DMS153 treated with DMSO at 0.1 percent for 48 hours (cell line): ENCODE results near the gene AP3S1.

Experiments used
- DNase-seq: peaks from one replicate; lab custom pipeline; 2025; ENCODE audit not compliant: unreplicated experiment; lab: John Stamatoyannopoulos, UW

The AP3S1 gene

GRCh38 chr5:115936031-115936430 is 94.3 kb downstream of the AP3S1 start:
- DNase-seq: no peak

DNA sequence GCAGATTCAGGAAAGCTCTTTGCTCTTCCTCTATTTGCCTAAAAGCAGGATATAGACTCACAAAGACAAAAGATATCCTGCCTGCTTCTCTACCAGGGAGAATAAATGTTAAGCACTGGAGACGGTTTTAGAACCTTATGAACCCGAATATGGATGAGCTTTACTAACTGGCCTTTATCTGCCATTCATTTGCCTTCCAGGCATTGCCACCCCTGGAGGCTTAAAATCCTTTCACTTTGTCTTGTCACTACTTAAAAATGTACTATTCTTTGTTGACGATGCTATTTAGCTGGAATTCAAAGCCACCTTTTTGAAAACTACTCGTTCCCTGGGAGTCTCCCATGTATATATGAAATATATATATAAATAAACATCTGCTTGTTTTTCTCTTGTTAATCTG is 97.3 kb downstream of the AP3S1 start:
- no peak for DNase-seq

- DNase-seq: no peak
Measured at GRCh38 chr5:115940080-115940810, 98.5 kb downstream of the AP3S1 start.

GRCh38 chr5:115941051-115941675 is 99.4 kb downstream of the AP3S1 start:
- no peak for DNase-seq

DNA sequence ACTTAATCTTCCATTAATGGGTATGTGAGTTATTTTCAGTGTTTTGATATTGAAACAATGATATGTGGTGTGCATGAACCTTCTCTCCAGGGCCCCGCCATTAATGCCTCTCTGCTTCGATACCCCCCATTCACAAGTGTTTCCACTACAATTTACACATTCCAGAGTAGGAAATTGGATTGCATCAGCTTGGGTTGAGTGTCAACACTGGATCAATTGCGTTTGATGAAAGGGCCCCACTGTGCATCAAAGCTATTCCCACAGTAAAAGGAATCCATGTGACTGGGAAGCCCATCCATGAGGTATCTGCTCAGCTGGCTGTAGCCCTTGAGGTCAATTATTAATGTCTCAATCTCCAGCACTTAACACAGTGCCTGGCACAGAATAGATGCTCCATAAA is 102.8 kb downstream of the AP3S1 start:
- no peak for DNase-seq

DNA sequence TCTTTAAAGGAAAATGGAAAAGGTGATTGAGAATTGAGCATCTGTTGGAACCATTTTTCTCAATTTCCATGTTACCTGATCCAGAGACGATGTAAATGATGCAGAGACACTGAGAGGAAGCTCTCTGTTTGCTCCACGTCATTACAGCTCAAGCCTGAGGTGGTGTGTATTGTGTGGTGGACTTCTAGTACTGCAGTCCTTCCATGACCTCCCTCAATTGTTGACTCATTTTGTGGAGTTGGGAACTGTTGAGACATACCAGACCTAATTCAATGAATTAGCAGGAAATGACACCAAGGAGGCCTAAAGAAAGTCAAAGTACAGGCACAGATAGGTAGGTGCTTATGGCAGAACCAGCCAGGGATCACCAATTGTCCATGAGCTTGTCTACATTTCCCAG is 104.9 kb downstream of the AP3S1 start:
- DNase-seq: no peak

- DNase-seq: no peak
Measured at GRCh38 chr5:115947260-115947659, 105.5 kb downstream of the AP3S1 start.

DNA sequence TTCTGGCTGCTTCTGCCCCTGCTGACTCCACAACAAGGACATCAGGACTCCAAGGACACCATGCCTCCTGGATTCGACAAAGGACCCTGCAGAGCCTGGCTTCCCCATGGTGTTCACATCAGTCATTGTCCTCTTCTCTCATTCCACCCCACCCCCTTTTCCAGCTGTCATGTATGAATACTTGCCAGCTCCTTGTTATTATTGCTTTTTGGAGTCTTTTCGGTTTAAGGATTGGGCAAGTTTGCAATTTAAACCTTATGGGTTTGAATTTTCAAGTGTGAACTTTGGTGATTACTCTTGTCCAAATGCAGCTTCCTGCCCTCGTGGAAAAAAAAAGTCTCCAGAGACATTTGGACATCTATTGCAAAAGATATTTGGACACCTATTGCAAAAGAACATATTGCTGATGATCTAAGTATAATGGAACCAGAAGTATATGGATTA is 106.4 kb downstream of the AP3S1 start:
- no peak for DNase-seq

DNA sequence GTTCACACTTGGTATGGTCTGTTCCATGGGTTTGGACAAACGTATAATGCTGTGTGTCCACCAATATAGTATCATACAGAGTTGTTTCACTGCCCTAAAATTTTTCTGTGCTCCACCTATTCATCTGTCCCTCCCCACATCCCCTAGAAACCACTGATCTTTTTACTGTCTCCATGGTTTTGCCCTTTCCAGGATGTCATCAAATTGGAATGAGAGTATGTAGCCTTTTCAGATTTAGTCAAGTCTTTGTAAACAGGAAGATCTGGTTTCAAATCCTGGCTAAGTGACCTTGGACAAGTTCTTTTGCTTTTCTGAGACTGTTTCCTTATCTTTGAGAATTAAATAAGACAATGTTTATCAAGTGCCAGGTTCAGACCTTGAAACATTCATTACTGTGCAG is 107.4 kb downstream of the AP3S1 start:
- no peak for DNase-seq

DNA sequence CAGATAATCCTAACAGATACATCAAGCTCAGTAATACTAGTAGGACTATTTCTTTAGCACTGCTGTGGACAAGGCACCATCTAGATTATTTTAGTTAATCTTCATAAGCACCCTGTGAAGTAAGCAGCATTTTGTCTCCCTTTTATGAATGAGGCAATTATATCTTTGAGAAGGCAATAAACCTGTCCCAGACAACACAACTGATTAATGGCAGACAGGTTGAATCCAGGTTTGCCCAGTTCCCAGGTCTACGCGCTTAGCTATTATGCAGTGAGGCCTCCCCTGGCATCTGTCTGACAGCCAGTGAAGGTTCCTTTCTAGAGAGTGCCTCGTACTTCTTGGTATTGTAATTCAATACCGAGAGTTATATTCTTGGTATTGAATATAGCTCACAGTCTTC is 110.9 kb downstream of the AP3S1 start:
- no peak for DNase-seq

DNA sequence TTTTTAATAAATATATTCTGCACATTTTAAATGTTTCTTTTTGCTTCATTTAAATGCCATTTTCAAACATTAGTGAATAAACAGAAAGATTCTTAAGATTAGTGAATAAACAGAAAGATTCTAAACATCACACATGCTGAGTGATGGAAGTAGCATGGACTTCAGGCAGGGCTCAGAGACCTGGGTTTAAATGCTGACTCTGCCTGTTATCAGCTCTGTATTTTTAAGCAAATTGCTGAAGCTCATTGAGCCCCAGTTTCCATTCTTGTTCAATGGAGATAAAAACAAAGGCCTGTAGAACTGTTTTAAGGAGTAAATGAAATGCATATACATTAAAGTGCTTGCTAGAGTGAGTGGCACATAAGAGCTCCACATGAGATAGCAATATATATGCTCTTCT is 112.4 kb downstream of the AP3S1 start:
- DNase-seq: no peak

GRCh38 chr5:115956957-115957356 is 115.2 kb downstream of the AP3S1 start:
- DNase-seq: no peak

GRCh38 chr5:115961381-115962238 is 119.9 kb downstream of the AP3S1 start:
- DNase-seq: no peak

- no peak for DNase-seq
Measured at GRCh38 chr5:115962239-115962564, 120.5 kb downstream of the AP3S1 start, which contains the start of gene LVRN. TSS of gene LVRN (plus strand) at chr5:115962475. CDS start at chr5:115962618, 143 bp downstream.

DNA sequence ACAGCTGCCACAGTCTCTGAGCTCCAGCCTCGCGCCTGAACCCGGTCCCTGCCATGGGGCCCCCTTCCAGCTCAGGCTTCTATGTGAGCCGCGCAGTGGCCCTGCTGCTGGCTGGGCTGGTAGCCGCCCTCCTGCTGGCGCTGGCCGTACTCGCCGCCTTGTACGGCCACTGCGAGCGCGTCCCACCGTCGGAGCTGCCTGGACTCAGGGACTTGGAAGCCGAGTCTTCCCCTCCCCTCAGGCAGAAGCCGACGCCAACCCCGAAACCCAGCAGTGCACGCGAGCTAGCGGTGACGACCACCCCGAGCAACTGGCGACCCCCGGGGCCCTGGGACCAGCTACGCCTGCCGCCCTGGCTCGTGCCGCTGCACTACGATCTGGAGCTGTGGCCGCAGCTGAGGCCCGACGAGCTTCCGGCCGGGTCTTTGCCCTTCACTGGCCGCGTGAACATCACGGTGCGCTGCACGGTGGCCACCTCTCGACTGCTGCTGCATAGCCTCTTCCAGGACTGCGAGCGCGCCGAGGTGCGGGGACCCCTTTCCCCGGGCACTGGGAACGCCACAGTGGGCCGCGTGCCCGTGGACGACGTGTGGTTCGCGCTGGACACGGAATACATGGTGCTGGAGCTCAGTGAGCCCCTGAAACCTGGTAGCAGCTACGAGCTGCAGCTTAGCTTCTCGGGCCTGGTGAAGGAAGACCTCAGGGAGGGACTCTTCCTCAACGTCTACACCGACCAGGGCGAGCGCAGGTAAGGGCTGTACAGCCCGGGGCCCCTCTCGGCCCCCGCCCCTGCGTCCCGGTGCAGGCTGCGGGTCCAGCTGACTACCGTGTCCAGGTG is 121.0 kb downstream of the AP3S1 start:
- no peak for DNase-seq

DNA sequence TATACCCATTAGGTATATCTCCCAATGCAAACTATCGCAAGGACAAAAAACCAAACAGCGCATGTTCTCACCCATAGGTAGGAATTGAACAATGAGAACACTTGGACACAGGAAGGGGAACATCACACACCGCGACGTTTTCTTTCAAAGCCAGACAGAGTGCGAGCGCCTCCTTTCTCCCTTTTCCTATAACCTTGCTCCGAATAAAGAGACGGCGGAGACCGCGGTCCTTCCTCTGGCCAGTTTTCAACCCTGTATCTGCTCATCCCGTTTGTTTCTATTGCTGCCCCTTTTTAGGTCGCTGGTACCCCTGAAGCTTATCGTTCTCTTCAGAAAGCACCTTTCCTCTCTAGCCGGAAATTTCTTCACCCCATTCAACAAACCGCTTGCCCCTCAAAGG is 121.8 kb downstream of the AP3S1 start:
- DNase-seq: no peak
